Measurements from ENCODE around the gene GKN2. TPM values are rescaled to one million over a fixed set of nuclear protein-coding genes. Genes with fewer than 3 reads are reported as not detected.

The GKN2 gene
- polyA plus RNA-seq, 1 donor from 2014 or later, result not detected

GRCh38 chr2:68938938-68939337, 13.8 kb downstream of the GKN2 start:
- no peak overlapping the region for H2AFZ ChIP-seq (ENCODE audit: low read depth, low read length)
- no peaks in the 10 kb centered on the region for H3K9me3 ChIP-seq (ENCODE audit: low read length)
- no peaks in the 10 kb centered on the region for H3F3A ChIP-seq (ENCODE audit: insufficient read depth, low read length, poor library complexity, severe bottlenecking)
- no peak overlapping the region for H3K9ac ChIP-seq (ENCODE audit: low read length)
- H3K4me3 ChIP-seq (ENCODE audit: low read length), result no peak overlapping the region
- no peak for TF ChIP-seq POLR2AphosphoS5 (IDR thresholded peaks at IDR 0.05)
- no peak for TF ChIP-seq RAD21 (conservative IDR thresholded peaks at IDR 0.05)
- TF ChIP-seq CTCF (IDR thresholded peaks at IDR 0.05; ENCODE audit: poor library complexity, severe bottlenecking), result no peak
- TF ChIP-seq TAF1 (IDR thresholded peaks at IDR 0.05; ENCODE audit: low read depth), result no peak
- TF ChIP-seq MXI1 (conservative IDR thresholded peaks at IDR 0.05; ENCODE audit: poor library complexity, severe bottlenecking), result no peak
- TF ChIP-seq EZH2 (IDR thresholded peaks at IDR 0.05; ENCODE audit: borderline replicate concordance, insufficient read depth, low read length, poor library complexity, severe bottlenecking), result no peak
- TF ChIP-seq SMC3 (conservative IDR thresholded peaks at IDR 0.05; ENCODE audit: poor library complexity), result no peak
- no peak for TF ChIP-seq EP300 (conservative IDR thresholded peaks at IDR 0.05; ENCODE audit: poor library complexity, severe bottlenecking)
- no peak for TF ChIP-seq REST (IDR thresholded peaks at IDR 0.05; ENCODE audit: borderline replicate concordance)
- no peaks in the 10 kb centered on the region for H3K27me3 ChIP-seq (ENCODE audit: insufficient read depth, low read depth, low read length)
- no peaks in the 10 kb centered on the region for H3K9me2 ChIP-seq (ENCODE audit: insufficient read depth, low read length)
- H3K36me3 ChIP-seq (ENCODE audit: insufficient read depth, low read length), result no peaks in the 10 kb centered on the region
- no peak overlapping the region for H3K4me2 ChIP-seq (ENCODE audit: low read length)
- no peaks in the 10 kb centered on the region for H4K20me1 ChIP-seq (ENCODE audit: insufficient read depth)
- H3K27ac ChIP-seq (ENCODE audit: low read length), result no peak overlapping the region
- no peaks in the 10 kb centered on the region for H3K79me2 ChIP-seq (replicated peaks; ENCODE audit: insufficient read depth, low read length)

GRCh38 chr2:68937346-68938055, 15.2 kb downstream of the GKN2 start:
- H2AFZ ChIP-seq (ENCODE audit: low read depth, low read length), result no peak overlapping the region
- no peak overlapping the region for H3K4me2 ChIP-seq (ENCODE audit: low read length)

More at GRCh38 chr2:68937346-68938055, 15.2 kb downstream of the GKN2 start:
- Histone ChIP-seq H3K27ac (ENCODE audit: low read length) (no peak overlapping the region), H3K9me2 (ENCODE audit: insufficient read depth, low read length) (no peaks in the 10 kb centered on the region), H3K79me2 (replicated peaks; ENCODE audit: insufficient read depth, low read length) (no peaks in the 10 kb centered on the region), H3K36me3 (ENCODE audit: insufficient read depth, low read length) (no peaks in the 10 kb centered on the region), H3F3A (ENCODE audit: insufficient read depth, low read length, poor library complexity, severe bottlenecking) (no peaks in the 10 kb centered on the region), H3K9me3 (ENCODE audit: low read length) (no peaks in the 10 kb centered on the region), H3K9ac (ENCODE audit: low read length) (no peak overlapping the region), H4K20me1 (ENCODE audit: insufficient read depth) (no peaks in the 10 kb centered on the region), H3K27me3 (ENCODE audit: insufficient read depth, low read depth, low read length) (no peaks in the 10 kb centered on the region), H3K4me3 (ENCODE audit: low read length) (no peak overlapping the region)
- TF ChIP-seq REST (IDR thresholded peaks at IDR 0.05; ENCODE audit: borderline replicate concordance), result no peak
- no peak for TF ChIP-seq EZH2 (IDR thresholded peaks at IDR 0.05; ENCODE audit: borderline replicate concordance, insufficient read depth, low read length, poor library complexity, severe bottlenecking)

Data from neural cell (in vitro differentiated cells).